ENCODE measurements around the gene CDC42EP1.

Gene CDC42EP1

GRCh38 chr22:37560608-37561211 lies 430 bp downstream of the CDC42EP1 start:
- DNase-seq (ENCODE audit: low read depth): no peak

- peak; percentile 55 for DNase-seq (ENCODE audit: low read depth)
These were observed 1.1 kb downstream of the CDC42EP1 start for GRCh38 chr22:37561212-37562048.

GRCh38 chr22:37562049-37562875 lies 2.0 kb downstream of the CDC42EP1 start:
- DNase-seq (ENCODE audit: low read depth): no peak

DNA sequence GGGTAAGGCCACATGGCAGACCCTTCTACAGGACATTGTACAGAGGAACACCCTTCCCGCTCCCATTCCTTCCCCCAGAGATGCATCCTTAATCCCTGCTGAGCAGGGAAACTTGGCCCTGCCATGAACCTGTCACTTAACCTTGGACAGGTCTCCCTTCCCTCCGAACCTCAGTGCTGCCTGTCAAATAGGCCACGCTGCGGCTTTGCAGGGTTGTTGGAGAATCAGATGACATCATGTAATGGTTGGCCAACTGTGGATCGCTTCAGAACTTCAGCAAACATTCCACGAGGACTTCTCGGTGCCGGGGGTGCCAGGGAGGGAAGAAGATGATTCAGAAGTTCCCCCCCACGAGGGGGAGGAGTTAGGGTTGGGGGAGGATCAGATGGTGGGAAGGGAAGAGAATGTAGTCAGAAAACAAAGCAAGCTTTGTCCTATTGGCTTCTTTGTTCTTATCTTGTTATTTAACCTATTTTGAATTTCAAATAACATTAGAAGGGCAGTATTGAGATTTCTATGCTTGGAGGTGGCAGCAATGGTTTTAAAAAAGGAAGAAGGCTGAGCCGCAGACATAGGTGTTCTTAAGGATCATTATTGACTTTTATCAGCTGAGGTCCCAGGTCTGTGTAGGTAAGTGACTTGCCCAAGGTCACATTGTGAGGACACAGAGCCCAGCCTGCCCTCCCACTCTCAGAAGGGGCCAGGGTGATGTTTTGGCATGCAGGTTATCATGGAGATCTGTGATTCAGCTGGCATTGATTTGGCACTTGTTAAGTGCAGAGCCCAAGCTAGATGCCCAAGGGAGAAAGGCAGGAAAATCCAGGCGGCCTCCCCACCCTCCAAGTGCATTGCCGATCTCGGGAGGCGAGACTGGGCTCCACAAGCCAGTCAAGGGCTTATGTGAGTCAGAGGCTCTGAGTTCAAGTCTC lies 3.1 kb downstream of the CDC42EP1 start:
- peak; percentile 84 for DNase-seq (ENCODE audit: low read depth)

DNA sequence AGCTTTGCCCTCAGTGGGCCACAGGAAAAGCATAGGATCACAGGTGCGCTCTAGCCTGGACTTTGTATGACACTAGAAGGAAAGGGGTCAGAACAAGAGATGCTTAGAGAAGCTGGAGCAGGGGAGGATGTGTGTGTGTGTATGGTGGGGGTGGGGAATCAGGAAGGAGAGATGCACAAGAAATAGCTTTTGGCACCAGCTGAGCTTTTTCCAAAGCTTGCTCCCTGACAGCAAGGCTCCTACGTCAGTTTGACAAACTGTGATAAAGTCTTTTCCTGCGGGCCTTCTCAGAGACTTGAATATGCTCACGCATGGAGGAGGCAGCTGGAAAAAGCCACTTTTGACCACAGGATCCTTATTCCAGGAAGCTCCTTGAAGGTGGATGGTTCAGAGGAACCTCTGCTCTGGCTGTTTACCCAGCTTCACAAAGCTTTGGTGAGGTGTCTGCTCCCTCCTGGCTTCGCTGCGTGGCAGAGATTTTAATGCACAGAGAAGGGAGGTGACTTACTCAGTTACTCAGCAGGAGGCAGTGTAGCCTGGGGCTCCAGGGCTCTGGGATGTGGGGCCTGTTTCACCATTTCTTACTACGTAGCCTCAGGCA lies 3.9 kb downstream of the CDC42EP1 start:
- no peak for DNase-seq (ENCODE audit: low read depth)

DNA sequence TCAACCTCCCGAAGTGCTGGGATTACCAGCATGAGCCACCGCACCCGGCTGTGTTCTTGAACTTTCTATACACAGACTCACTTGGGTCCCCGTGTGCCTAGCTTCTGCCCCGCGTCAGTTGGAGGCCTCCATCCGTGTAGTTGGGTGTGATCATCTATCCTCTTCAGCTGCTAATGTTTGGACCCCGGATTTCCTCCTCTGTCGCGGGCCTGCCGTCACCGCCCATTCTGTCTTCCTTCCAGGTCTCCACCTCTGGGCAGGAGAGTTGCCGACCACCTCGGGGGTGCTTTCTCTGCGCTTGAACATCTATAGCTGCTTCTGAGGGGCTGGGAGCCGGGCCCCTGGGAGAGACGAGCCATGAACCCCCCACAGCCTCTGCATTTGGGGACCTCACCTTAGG lies 5.5 kb downstream of the CDC42EP1 start:
- no peak for DNase-seq (ENCODE audit: low read depth)

DNA sequence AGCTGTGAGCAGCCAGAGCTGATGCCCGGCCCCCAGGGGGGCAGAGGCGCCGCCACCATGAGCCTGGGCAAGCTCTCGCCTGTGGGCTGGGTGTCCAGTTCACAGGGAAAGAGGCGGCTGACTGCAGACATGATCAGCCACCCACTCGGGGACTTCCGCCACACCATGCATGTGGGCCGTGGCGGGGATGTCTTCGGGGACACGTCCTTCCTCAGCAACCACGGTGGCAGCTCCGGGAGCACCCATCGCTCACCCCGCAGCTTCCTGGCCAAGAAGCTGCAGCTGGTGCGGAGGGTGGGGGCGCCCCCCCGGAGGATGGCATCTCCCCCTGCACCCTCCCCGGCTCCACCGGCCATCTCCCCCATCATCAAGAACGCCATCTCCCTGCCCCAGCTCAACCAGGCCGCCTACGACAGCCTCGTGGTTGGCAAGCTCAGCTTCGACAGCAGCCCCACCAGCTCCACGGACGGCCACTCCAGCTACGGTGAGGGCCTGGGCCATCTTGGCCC lies 6.1 kb downstream of the CDC42EP1 start:
- no peak for DNase-seq (ENCODE audit: low read depth)

- no peak for DNase-seq (ENCODE audit: low read depth)
These were observed 6.9 kb downstream of the CDC42EP1 start for GRCh38 chr22:37566903-37567798.

GRCh38 chr22:37568012-37568411 lies 7.7 kb downstream of the CDC42EP1 start:
- DNase-seq (ENCODE audit: low read depth): no peak

DNA sequence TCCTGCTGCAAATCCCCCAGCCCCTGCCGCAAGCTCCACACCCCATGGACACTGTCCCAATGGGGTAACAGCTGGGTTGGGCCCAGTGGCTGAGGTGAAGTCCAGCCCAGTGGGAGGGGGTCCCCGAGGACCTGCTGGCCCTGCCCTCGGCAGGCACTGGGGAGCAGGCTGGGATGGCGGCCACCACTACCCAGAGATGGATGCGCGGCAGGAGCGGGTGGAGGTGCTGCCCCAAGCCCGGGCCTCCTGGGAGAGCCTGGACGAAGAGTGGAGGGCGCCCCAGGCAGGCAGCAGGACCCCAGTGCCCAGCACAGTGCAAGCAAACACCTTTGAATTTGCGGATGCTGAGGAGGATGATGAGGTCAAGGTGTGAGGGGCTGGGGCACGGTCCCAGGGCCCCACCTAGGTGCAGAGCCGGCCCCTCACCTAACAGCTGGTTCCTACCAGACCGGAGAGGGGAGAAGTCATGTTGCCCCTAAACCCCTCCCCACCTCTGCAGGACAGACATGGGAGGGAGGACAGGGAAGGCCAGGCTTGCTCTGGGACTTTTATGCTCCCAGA lies 8.2 kb downstream of the CDC42EP1 start:
- no peak for DNase-seq (ENCODE audit: low read depth)

- DNase-seq (ENCODE audit: low read depth): no peak
These were observed 9.0 kb downstream of the CDC42EP1 start for GRCh38 chr22:37569009-37569920.

GRCh38 chr22:37569921-37570660 lies 9.8 kb downstream of the CDC42EP1 start:
- no peak for DNase-seq (ENCODE audit: low read depth)

DNA sequence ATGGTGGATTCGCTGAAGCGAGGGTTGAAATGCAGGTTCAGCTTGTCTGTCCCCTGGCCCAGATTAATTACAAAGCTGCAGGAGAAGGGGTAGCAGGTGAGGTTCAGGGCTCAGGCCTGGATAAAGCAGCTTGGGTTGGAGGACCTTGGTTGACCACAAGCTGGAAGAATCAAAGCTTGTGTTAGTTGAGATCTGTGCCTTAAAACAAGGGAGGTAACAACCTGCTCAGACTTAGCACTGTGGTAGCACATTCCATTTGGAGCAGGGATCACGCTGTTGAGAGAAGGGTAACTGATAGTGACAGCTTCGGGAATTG lies 10.3 kb downstream of the CDC42EP1 start:
- no peak for DNase-seq (ENCODE audit: low read depth)

DNA sequence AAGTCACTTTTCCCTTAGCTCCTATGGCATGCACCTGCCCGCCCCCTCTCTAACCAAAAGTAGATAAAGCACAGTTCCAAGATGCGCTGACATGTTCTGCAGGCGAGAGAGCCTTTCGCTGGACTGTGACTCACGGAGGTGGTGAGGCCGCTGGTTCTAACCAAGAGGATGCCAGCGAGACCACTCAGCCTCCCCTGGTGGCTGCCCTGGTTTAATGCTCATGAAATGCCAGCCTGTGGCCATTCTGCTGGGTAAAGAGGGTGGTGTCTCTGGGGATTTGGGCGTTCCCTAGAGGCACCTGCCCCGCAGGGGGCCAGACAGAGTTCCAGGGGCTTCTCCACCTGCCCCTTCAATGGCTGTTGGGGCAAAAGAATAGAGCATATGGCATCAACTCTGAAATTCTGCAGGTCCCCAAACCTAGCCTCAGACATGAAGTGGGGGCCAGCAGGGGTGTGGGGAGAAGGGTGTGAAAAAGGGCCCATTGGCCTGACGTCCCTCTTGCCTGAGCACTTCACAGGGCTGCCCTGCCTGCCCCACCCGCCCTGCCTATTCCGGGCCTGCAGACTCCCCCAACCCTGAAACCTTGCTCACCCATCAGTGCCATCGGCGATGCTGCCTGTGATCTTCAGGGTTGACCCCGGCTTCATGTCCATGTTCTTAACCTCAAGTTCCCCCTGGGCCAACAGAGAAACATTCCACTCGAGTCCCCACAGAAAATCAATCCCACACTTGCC lies 11.1 kb downstream of the CDC42EP1 start:
- no peak for DNase-seq (ENCODE audit: low read depth)

- no peak for DNase-seq (ENCODE audit: low read depth)
These were observed 11.7 kb downstream of the CDC42EP1 start for GRCh38 chr22:37571992-37572373.

DNA sequence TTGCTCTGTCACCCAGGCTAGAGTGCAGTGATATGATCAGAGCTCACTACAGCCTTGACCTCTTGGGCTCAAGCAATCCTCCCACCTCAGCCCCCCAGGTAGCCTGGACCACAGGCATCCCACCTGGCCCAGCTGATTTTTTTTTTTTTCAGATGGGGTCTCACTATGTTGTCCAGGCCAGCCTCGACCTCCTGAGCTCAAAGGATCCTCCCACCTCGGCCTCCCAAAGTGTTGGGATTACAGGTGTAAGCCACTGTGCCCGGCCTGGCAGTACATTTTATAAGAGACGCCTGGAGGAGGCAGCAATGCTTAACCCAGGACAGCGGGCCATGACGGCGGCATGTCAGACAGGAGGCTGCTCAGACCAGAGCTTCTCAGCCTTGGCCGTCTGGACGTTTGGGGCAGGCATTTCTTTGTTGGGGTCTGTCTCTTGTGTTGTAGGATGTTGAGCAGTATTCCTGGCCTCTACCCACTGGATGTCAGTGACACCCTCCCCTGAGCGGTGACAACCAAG lies 15.3 kb downstream of the CDC42EP1 start:
- no peak for DNase-seq (ENCODE audit: low read depth)

GRCh38 chr22:37578002-37578401 lies 17.7 kb downstream of the CDC42EP1 start:
- no peak for DNase-seq (ENCODE audit: low read depth)

Measured in non-pigmented ciliary epithelial cell (primary cell).